HCT116 (cell line): ENCODE measurements around the gene PFKFB2. TPM values are rescaled to one million over a fixed set of nuclear protein-coding genes. Genes with fewer than 3 reads are reported as not detected.

Source experiments
- ATAC-seq: fragments of 200-7000 bp; cut with Tn5 transposase; 2 replicates; pipeline ENCODE4 v1.9.1; 2020; ENCODE audit warnings: mild to moderate bottlenecking, moderate library complexity
- BruUV-seq: library from RNA; stranded (reverse); fragments of 400-500 nt; replicated peaks from 2 replicates; lab custom pipeline; 2021; lab: Mats Ljungman, UMichigan
- CTCF ChIA-PET: fragments of 300-600 bp; sonication (Branson Sonifier 250); formaldehyde crosslinking; loops from one replicate; lab custom pipeline; 2021; ENCODE audit warnings: antibody characterized with exemption; lab: Charles Lee
- POLR2A ChIA-PET: fragments of 300-600, 350-600 bp; sonication (Branson Sonifier 250); formaldehyde crosslinking; loops from one replicate; lab custom pipeline; 2021; ENCODE audit warnings: antibody characterized with exemption; lab: Charles Lee
- RAD21 ChIA-PET, 2 experiments: fragments of 300-600 bp; sonication (Branson Sonifier 250); formaldehyde crosslinking; loops; one replicate each; lab custom pipeline; 2023; ENCODE audit warnings: low total read pairs in 2 of 2; ENCODE audit not compliant: uncharacterized antibody in 2 of 2, unreplicated experiment in 2 of 2, low non-redundant PET in 1 of 2; lab: Charles Lee
- DNase-seq: peaks from one replicate; pipeline ENCODE4 v3.0.0-alpha.2; 2010; ENCODE audit warnings: low read depth, low spot score
- H2AFZ ChIP-seq: fragments of 200-600 bp; shearing (Covaris generic), sonication (generic); 2 replicates; pipeline ENCODE4 v1.6.1; 2017; ENCODE audit warnings: low read depth, mixed run types, mixed read lengths, antibody characterized with exemption, low read length; ENCODE audit not compliant: poor library complexity, severe bottlenecking
- H3K27ac ChIP-seq: 2 replicates; pipeline ENCODE4 v1.5.1; 2012; ENCODE audit warnings: low read depth, low read length
- H3K27me3 ChIP-seq: fragments of 200-600 bp; sonication (generic); 2 replicates; pipeline ENCODE4 v1.6.1; 2016; ENCODE audit warnings: mixed run types, low read length, mixed read lengths; ENCODE audit not compliant: insufficient read depth
- H3K36me3 ChIP-seq, 2 experiments: fragments of 200-500 bp in 1 of 2; fragments of 200-600 bp in 1 of 2; sonication (Bioruptor generic) in 1 of 2; sonication (generic) in 1 of 2; 2 replicates each; pipeline versions ENCODE4 v1.5.1 to v1.6.1; 2014 to 2016; ENCODE audit warnings: low read length in 2 of 2, inconsistent platforms in 1 of 2, mixed read lengths in 1 of 2, mixed run types in 1 of 2; ENCODE audit not compliant: insufficient read depth in 2 of 2, control insufficient read depth in 1 of 2
- H3K4me1 ChIP-seq, 2 experiments: fragments of 200-600 bp in 1 of 2; sonication (generic) in 1 of 2; 2 replicates each; pipeline versions ENCODE4 v1.5.1 to v1.6.1; 2012 to 2017; ENCODE audit warnings: low read length in 2 of 2, inconsistent platforms in 1 of 2, mild to moderate bottlenecking in 1 of 2, mixed read lengths in 1 of 2, mixed run types in 1 of 2, moderate library complexity in 1 of 2; ENCODE audit not compliant: insufficient read depth in 2 of 2, control insufficient read depth in 1 of 2
- H3K4me2 ChIP-seq: fragments of 200-600 bp; sonication (generic); 2 replicates; pipeline ENCODE4 v1.6.1; 2017; ENCODE audit warnings: mixed run types, low read length, mixed read lengths
- H3K4me3 ChIP-seq, 2 experiments: fragments of 200-600 bp in 1 of 2; sonication (generic) in 1 of 2; replicated peaks in 1 of 2; 2 replicates each; pipeline ENCODE4 v1.5.1; 2011 to 2016; ENCODE audit warnings: low read length in 2 of 2, control low read depth in 1 of 2, low read depth in 1 of 2, mild to moderate bottlenecking in 1 of 2, mixed read lengths in 1 of 2, mixed run types in 1 of 2
- H3K79me2 ChIP-seq: fragments of 200-600 bp; sonication (generic); 2 replicates; pipeline ENCODE4 v1.6.1; 2017; ENCODE audit warnings: mild to moderate bottlenecking, mixed run types, low read length, moderate library complexity, mixed read lengths; ENCODE audit not compliant: insufficient read depth
- H3K9ac ChIP-seq: fragments of 200-600 bp; sonication (generic); 2 replicates; pipeline ENCODE4 v1.6.1; 2016; ENCODE audit warnings: low read length, mixed read lengths
- H3K9me2 ChIP-seq: fragments of 200-600 bp; sonication (generic), shearing (Covaris generic); 2 replicates; pipeline ENCODE4 v1.6.1; 2017; ENCODE audit warnings: mixed run types, mild to moderate bottlenecking, moderate library complexity; ENCODE audit not compliant: insufficient read depth
- H3K9me3 ChIP-seq, 2 experiments: fragments of 200-500 bp in 1 of 2; fragments of 200-600 bp in 1 of 2; sonication (Bioruptor generic) in 1 of 2; sonication (generic) in 1 of 2; 2 replicates each; pipeline ENCODE4 v1.6.1; 2014 to 2017; ENCODE audit warnings: low read length in 2 of 2, mixed read lengths in 2 of 2, inconsistent platforms in 1 of 2, low read depth in 1 of 2, mild to moderate bottlenecking in 1 of 2, mixed run types in 1 of 2, moderate library complexity in 1 of 2; ENCODE audit not compliant: control insufficient read depth in 1 of 2, insufficient read depth in 1 of 2
- H4K20me1 ChIP-seq: fragments of 200-600 bp; sonication (generic), shearing (Covaris generic); 2 replicates; pipeline ENCODE4 v1.6.1; 2017; ENCODE audit warnings: mixed run types, mild to moderate bottlenecking, moderate library complexity; ENCODE audit not compliant: insufficient read depth
- CBX3 ChIP-seq: IDR thresholded peaks from 2 replicates; pipeline ENCODE4 v1.6.1; 2012; ENCODE audit warnings: low read depth
- FOSL1 ChIP-seq: IDR thresholded peaks from 2 replicates; pipeline ENCODE4 v1.6.1; 2012; ENCODE audit warnings: low read depth
- ZNF274 ChIP-seq: fragments of 200-500 bp; sonication (Bioruptor generic); IDR thresholded peaks from 2 replicates; pipeline ENCODE4 v1.6.1; 2014; ENCODE audit warnings: mild to moderate bottlenecking, low read depth, low read length, inconsistent platforms
- intact Hi-C: fragments of 100-400 bp; cut with micrococcal nuclease; formaldehyde crosslinking; loops from 2 replicates; pipeline ENCODE4 v1.10.0; 2022
- total RNA-seq: library from RNA; stranded (reverse); gene quantifications from one replicate; pipeline ENCODE4 v1.2.1, GENCODE V29; 2021; ENCODE audit not compliant: unreplicated experiment
- TF ChIP-seq, protein P1 (sequence below): IDR thresholded peaks from 2 replicates; pipeline ENCODE4 v1.6.1; 2012
- TF ChIP-seq, protein P2 (sequence below): IDR thresholded peaks from 2 replicates; pipeline ENCODE4 v1.6.1; 2011; ENCODE audit warnings: mild to moderate bottlenecking, low read length, moderate library complexity; ENCODE audit not compliant: insufficient replicate concordance; ENCODE audit errors: extremely low read depth
- TF ChIP-seq, protein P3 (sequence below): IDR thresholded peaks from 2 replicates; pipeline ENCODE4 v1.6.1; 2012; ENCODE audit warnings: low read depth
- TF ChIP-seq, protein P4 (sequence below), 3 experiments: fragments of 200-600 bp in 1 of 3; sonication (generic) in 1 of 3; IDR thresholded peaks in 2 of 3; conservative IDR thresholded peaks in 1 of 3; 2 replicates each; pipeline ENCODE4 v1.5.1; 2012 to 2017; ENCODE audit warnings: low read depth in 2 of 3, low read length in 2 of 3, antibody characterized with exemption in 1 of 3, borderline replicate concordance in 1 of 3, control low read depth in 1 of 3, mild to moderate bottlenecking in 1 of 3, mixed read lengths in 1 of 3, mixed run types in 1 of 3, moderate library complexity in 1 of 3; ENCODE audit not compliant: insufficient read depth in 1 of 3

PFKFB2 gene
- total RNA-seq, 1 experiment from 2014 or later: 13.9 TPM

DNA sequence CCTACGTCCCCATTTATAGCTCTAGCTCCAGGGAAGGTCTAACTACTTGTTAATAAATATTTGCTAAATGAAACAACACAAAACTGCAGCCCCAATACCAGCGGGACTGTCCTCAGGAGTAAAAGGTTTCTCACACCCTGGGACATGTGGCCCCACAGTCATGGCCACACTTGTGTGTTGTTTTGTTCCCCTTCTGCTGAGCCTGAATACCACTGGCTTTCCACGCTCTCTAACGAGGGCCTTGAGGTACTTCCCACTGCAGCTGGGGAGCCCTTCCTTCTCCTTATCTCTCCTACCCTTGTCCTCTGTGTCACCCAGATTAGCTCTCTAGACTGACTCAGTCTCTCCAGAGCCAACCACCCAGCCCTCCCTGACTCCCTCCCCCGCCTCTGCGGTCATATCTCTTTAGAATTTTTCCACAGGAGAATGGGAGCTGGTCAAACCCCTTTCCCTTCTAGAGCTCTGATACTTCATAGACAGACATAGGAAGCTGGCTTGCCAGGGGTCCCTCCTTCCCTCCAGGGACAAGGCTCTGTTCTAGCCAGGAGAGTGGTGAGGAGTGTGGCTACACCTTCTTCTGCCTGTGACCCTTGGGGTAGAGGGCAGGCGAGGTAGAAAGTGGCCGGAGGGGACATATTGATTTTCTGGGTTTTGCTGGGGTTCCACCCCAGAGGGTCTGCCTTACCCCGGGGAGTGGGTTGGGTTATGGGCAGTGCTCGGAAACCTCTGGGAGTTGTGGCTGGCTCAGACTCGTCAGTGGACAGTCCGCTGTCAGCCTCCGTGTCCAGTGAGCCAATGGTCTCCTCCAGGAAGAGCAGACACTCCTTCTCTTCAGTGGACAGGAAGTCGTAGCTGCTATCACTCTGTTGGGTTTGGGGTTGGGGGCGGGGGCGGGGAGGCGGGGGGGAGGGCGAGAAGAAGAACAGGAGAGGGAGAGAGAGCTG is 28.6 kb upstream of the PFKFB2 start:
- no peaks in the 10 kb centered on the region for H4K20me1 ChIP-seq
- H3K27ac ChIP-seq: no peak overlapping the region
- H3K4me1 ChIP-seq: peaks cover 43 to 95% of the 10 kb centered on the region in 2 experiments
- CTCF ChIA-PET: interaction anchor here (1.9 kb wide), 1 partner anchor 18 kb away, joined by 5 read pairs; no protein-coding TSS in a partner anchor
- no peak overlapping the region for H3K4me3 ChIP-seq
- no peak for ATAC-seq
- H3K9me2 ChIP-seq: no peaks in the 10 kb centered on the region
- TF ChIP-seq FOSL1: no peak
- TF ChIP-seq CBX3: no peak
- TF ChIP-seq, protein P1, sequence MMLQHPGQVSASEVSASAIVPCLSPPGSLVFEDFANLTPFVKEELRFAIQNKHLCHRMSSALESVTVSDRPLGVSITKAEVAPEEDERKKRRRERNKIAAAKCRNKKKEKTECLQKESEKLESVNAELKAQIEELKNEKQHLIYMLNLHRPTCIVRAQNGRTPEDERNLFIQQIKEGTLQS: no peak
- TF ChIP-seq, protein P2, sequence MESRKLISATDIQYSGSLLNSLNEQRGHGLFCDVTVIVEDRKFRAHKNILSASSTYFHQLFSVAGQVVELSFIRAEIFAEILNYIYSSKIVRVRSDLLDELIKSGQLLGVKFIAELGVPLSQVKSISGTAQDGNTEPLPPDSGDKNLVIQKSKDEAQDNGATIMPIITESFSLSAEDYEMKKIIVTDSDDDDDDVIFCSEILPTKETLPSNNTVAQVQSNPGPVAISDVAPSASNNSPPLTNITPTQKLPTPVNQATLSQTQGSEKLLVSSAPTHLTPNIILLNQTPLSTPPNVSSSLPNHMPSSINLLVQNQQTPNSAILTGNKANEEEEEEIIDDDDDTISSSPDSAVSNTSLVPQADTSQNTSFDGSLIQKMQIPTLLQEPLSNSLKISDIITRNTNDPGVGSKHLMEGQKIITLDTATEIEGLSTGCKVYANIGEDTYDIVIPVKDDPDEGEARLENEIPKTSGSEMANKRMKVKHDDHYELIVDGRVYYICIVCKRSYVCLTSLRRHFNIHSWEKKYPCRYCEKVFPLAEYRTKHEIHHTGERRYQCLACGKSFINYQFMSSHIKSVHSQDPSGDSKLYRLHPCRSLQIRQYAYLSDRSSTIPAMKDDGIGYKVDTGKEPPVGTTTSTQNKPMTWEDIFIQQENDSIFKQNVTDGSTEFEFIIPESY: no peak
- TF ChIP-seq, protein P3, sequence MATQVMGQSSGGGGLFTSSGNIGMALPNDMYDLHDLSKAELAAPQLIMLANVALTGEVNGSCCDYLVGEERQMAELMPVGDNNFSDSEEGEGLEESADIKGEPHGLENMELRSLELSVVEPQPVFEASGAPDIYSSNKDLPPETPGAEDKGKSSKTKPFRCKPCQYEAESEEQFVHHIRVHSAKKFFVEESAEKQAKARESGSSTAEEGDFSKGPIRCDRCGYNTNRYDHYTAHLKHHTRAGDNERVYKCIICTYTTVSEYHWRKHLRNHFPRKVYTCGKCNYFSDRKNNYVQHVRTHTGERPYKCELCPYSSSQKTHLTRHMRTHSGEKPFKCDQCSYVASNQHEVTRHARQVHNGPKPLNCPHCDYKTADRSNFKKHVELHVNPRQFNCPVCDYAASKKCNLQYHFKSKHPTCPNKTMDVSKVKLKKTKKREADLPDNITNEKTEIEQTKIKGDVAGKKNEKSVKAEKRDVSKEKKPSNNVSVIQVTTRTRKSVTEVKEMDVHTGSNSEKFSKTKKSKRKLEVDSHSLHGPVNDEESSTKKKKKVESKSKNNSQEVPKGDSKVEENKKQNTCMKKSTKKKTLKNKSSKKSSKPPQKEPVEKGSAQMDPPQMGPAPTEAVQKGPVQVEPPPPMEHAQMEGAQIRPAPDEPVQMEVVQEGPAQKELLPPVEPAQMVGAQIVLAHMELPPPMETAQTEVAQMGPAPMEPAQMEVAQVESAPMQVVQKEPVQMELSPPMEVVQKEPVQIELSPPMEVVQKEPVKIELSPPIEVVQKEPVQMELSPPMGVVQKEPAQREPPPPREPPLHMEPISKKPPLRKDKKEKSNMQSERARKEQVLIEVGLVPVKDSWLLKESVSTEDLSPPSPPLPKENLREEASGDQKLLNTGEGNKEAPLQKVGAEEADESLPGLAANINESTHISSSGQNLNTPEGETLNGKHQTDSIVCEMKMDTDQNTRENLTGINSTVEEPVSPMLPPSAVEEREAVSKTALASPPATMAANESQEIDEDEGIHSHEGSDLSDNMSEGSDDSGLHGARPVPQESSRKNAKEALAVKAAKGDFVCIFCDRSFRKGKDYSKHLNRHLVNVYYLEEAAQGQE: no peak
- no peak for TF ChIP-seq ZNF274
- TF ChIP-seq, protein P4, sequence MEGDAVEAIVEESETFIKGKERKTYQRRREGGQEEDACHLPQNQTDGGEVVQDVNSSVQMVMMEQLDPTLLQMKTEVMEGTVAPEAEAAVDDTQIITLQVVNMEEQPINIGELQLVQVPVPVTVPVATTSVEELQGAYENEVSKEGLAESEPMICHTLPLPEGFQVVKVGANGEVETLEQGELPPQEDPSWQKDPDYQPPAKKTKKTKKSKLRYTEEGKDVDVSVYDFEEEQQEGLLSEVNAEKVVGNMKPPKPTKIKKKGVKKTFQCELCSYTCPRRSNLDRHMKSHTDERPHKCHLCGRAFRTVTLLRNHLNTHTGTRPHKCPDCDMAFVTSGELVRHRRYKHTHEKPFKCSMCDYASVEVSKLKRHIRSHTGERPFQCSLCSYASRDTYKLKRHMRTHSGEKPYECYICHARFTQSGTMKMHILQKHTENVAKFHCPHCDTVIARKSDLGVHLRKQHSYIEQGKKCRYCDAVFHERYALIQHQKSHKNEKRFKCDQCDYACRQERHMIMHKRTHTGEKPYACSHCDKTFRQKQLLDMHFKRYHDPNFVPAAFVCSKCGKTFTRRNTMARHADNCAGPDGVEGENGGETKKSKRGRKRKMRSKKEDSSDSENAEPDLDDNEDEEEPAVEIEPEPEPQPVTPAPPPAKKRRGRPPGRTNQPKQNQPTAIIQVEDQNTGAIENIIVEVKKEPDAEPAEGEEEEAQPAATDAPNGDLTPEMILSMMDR (IDR thresholded peaks at IDR 0.05 in 2 of 3, conservative IDR thresholded peaks at IDR 0.05 in 1 of 3; ENCODE audit: borderline replicate concordance in 1 of 3, insufficient read depth in 1 of 3, low read depth in 2 of 3, low read length in 2 of 3): no peak
- TF ChIP-seq, all 23 proteins: peak for 0
- H3K27me3 ChIP-seq: no peaks in the 10 kb centered on the region
- no peaks in the 10 kb centered on the region; a peak in 1 of 4 replicates for H3K36me3 ChIP-seq
- no peak overlapping the region for H2AFZ ChIP-seq
- peak overlapping the region; percentile 68 for H3K4me2 ChIP-seq
- peak overlapping the region; percentile 34 for H3K9ac ChIP-seq
- BruUV-seq: no TSS peak
- ChIA-PET POLR2A (interaction anchor here (1.8 kb wide), 1 partner anchor 28 kb away, joined by 5 read pairs; the partner anchor contains the start of gene PFKFB2), RAD21 (no interaction called here)
- intact Hi-C loops: no loop called here
- no peak for DNase-seq
- no peaks in the 10 kb centered on the region for H3K9me3 ChIP-seq
- H3K79me2 ChIP-seq: no peaks in the 10 kb centered on the region
